HCT116 (cell line): ENCODE results near the gene ABCA1. TPM values are rescaled to one million over a fixed set of nuclear protein-coding genes. Genes with fewer than 3 reads are reported as not detected.

ENCODE experiments used
- ATAC-seq: fragments of 200-7000 bp; cut with Tn5 transposase; 2 replicates; pipeline ENCODE4 v1.9.1; 2020; ENCODE audit warnings: mild to moderate bottlenecking, moderate library complexity
- BruUV-seq: library from RNA; stranded (reverse); fragments of 400-500 nt; replicated peaks from 2 replicates; lab custom pipeline; 2021; lab: Mats Ljungman, UMichigan
- CTCF ChIA-PET: fragments of 300-600 bp; sonication (Branson Sonifier 250); formaldehyde crosslinking; loops from one replicate; lab custom pipeline; 2021; ENCODE audit warnings: antibody characterized with exemption; lab: Charles Lee
- POLR2A ChIA-PET: fragments of 300-600, 350-600 bp; sonication (Branson Sonifier 250); formaldehyde crosslinking; loops from one replicate; lab custom pipeline; 2021; ENCODE audit warnings: antibody characterized with exemption; lab: Charles Lee
- RAD21 ChIA-PET, 2 experiments: fragments of 300-600 bp; sonication (Branson Sonifier 250); formaldehyde crosslinking; loops; one replicate each; lab custom pipeline; 2023; ENCODE audit warnings: low total read pairs in 2 of 2; ENCODE audit not compliant: uncharacterized antibody in 2 of 2, unreplicated experiment in 2 of 2, low non-redundant PET in 1 of 2; lab: Charles Lee
- DNase-seq: peaks from one replicate; pipeline ENCODE4 v3.0.0-alpha.2; 2010; ENCODE audit warnings: low read depth, low spot score
- H2AFZ ChIP-seq: fragments of 200-600 bp; shearing (Covaris generic), sonication (generic); 2 replicates; pipeline ENCODE4 v1.6.1; 2017; ENCODE audit warnings: low read depth, mixed run types, mixed read lengths, antibody characterized with exemption, low read length; ENCODE audit not compliant: poor library complexity, severe bottlenecking
- H3K27ac ChIP-seq: 2 replicates; pipeline ENCODE4 v1.5.1; 2012; ENCODE audit warnings: low read depth, low read length
- H3K27me3 ChIP-seq: fragments of 200-600 bp; sonication (generic); 2 replicates; pipeline ENCODE4 v1.6.1; 2016; ENCODE audit warnings: mixed run types, low read length, mixed read lengths; ENCODE audit not compliant: insufficient read depth
- H3K36me3 ChIP-seq, 2 experiments: fragments of 200-500 bp in 1 of 2; fragments of 200-600 bp in 1 of 2; sonication (Bioruptor generic) in 1 of 2; sonication (generic) in 1 of 2; 2 replicates each; pipeline versions ENCODE4 v1.5.1 to v1.6.1; 2014 to 2016; ENCODE audit warnings: low read length in 2 of 2, inconsistent platforms in 1 of 2, mixed read lengths in 1 of 2, mixed run types in 1 of 2; ENCODE audit not compliant: insufficient read depth in 2 of 2, control insufficient read depth in 1 of 2
- H3K4me1 ChIP-seq, 2 experiments: fragments of 200-600 bp in 1 of 2; sonication (generic) in 1 of 2; 2 replicates each; pipeline versions ENCODE4 v1.5.1 to v1.6.1; 2012 to 2017; ENCODE audit warnings: low read length in 2 of 2, inconsistent platforms in 1 of 2, mild to moderate bottlenecking in 1 of 2, mixed read lengths in 1 of 2, mixed run types in 1 of 2, moderate library complexity in 1 of 2; ENCODE audit not compliant: insufficient read depth in 2 of 2, control insufficient read depth in 1 of 2
- H3K4me2 ChIP-seq: fragments of 200-600 bp; sonication (generic); 2 replicates; pipeline ENCODE4 v1.6.1; 2017; ENCODE audit warnings: mixed run types, low read length, mixed read lengths
- H3K4me3 ChIP-seq, 2 experiments: fragments of 200-600 bp in 1 of 2; sonication (generic) in 1 of 2; replicated peaks in 1 of 2; 2 replicates each; pipeline ENCODE4 v1.5.1; 2011 to 2016; ENCODE audit warnings: low read length in 2 of 2, control low read depth in 1 of 2, low read depth in 1 of 2, mild to moderate bottlenecking in 1 of 2, mixed read lengths in 1 of 2, mixed run types in 1 of 2
- H3K79me2 ChIP-seq: fragments of 200-600 bp; sonication (generic); 2 replicates; pipeline ENCODE4 v1.6.1; 2017; ENCODE audit warnings: mild to moderate bottlenecking, mixed run types, low read length, moderate library complexity, mixed read lengths; ENCODE audit not compliant: insufficient read depth
- H3K9ac ChIP-seq: fragments of 200-600 bp; sonication (generic); 2 replicates; pipeline ENCODE4 v1.6.1; 2016; ENCODE audit warnings: low read length, mixed read lengths
- H3K9me2 ChIP-seq: fragments of 200-600 bp; sonication (generic), shearing (Covaris generic); 2 replicates; pipeline ENCODE4 v1.6.1; 2017; ENCODE audit warnings: mixed run types, mild to moderate bottlenecking, moderate library complexity; ENCODE audit not compliant: insufficient read depth
- H3K9me3 ChIP-seq, 2 experiments: fragments of 200-500 bp in 1 of 2; fragments of 200-600 bp in 1 of 2; sonication (Bioruptor generic) in 1 of 2; sonication (generic) in 1 of 2; 2 replicates each; pipeline ENCODE4 v1.6.1; 2014 to 2017; ENCODE audit warnings: low read length in 2 of 2, mixed read lengths in 2 of 2, inconsistent platforms in 1 of 2, low read depth in 1 of 2, mild to moderate bottlenecking in 1 of 2, mixed run types in 1 of 2, moderate library complexity in 1 of 2; ENCODE audit not compliant: control insufficient read depth in 1 of 2, insufficient read depth in 1 of 2
- H4K20me1 ChIP-seq: fragments of 200-600 bp; sonication (generic), shearing (Covaris generic); 2 replicates; pipeline ENCODE4 v1.6.1; 2017; ENCODE audit warnings: mixed run types, mild to moderate bottlenecking, moderate library complexity; ENCODE audit not compliant: insufficient read depth
- CTCF ChIP-seq, 3 experiments: fragments of 200-600 bp in 1 of 3; sonication (generic) in 1 of 3; IDR thresholded peaks in 2 of 3; conservative IDR thresholded peaks in 1 of 3; 2 replicates each; pipeline ENCODE4 v1.5.1; 2012 to 2017; ENCODE audit warnings: low read depth in 2 of 3, low read length in 2 of 3, antibody characterized with exemption in 1 of 3, borderline replicate concordance in 1 of 3, control low read depth in 1 of 3, mild to moderate bottlenecking in 1 of 3, mixed read lengths in 1 of 3, mixed run types in 1 of 3, moderate library complexity in 1 of 3; ENCODE audit not compliant: insufficient read depth in 1 of 3
- EGR1 ChIP-seq: IDR thresholded peaks from 2 replicates; pipeline ENCODE4 v1.6.1; 2012; ENCODE audit warnings: low read depth
- EZH2 ChIP-seq: fragments of 200-600 bp; sonication (generic); IDR thresholded peaks from 2 replicates; pipeline ENCODE4 v1.6.1; 2017; ENCODE audit warnings: antibody characterized with exemption, mixed run types
- POLR2A ChIP-seq: IDR thresholded peaks from 2 replicates; pipeline ENCODE4 v1.7.0; 2011; ENCODE audit warnings: borderline replicate concordance; ENCODE audit not compliant: insufficient read depth, insufficient read length; ENCODE audit errors: extremely low read depth
- SRF ChIP-seq: IDR thresholded peaks from 2 replicates; pipeline ENCODE4 v1.6.1; 2012; ENCODE audit warnings: low read depth
- ZFX ChIP-seq: fragments of 450-650 bp; IDR thresholded peaks from 2 replicates; pipeline ENCODE4 v1.6.1; 2017
- ZNF274 ChIP-seq: fragments of 200-500 bp; sonication (Bioruptor generic); IDR thresholded peaks from 2 replicates; pipeline ENCODE4 v1.6.1; 2014; ENCODE audit warnings: mild to moderate bottlenecking, low read depth, low read length, inconsistent platforms
- intact Hi-C: fragments of 100-400 bp; cut with micrococcal nuclease; formaldehyde crosslinking; loops from 2 replicates; pipeline ENCODE4 v1.10.0; 2022
- total RNA-seq: library from RNA; stranded (reverse); gene quantifications from one replicate; pipeline ENCODE4 v1.2.1, GENCODE V29; 2021; ENCODE audit not compliant: unreplicated experiment
- TF ChIP-seq, protein P1 (sequence below): IDR thresholded peaks from 2 replicates; pipeline ENCODE4 v1.6.1; 2012
- TF ChIP-seq, protein P2 (sequence below): IDR thresholded peaks from 2 replicates; pipeline ENCODE4 v1.6.1; 2011; ENCODE audit warnings: mild to moderate bottlenecking, low read length, moderate library complexity; ENCODE audit not compliant: insufficient replicate concordance; ENCODE audit errors: extremely low read depth

ABCA1 gene
- total RNA-seq, 1 experiment from 2014 or later = 0.89 TPM

DNA sequence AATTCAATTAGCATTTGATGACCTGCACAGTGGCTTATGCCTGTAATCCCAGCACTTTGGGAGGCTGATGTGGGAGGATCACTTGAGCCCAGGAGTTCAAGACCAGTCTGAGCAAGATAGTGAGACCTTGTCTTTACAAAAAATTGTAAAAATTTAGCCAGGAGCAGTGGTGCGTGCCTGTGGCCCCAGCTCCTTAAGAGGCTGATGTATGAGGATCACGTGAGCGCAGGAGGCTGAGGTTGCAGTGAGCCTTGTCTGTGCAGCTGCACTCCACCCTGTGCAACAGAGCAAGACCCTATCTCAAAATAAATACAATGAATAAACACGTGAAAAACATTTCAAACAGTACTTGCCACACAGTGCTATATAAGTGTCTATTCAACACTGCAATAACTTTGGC lies 4.2 kb downstream of the ABCA1 start:
- TF ChIP-seq, protein P1, sequence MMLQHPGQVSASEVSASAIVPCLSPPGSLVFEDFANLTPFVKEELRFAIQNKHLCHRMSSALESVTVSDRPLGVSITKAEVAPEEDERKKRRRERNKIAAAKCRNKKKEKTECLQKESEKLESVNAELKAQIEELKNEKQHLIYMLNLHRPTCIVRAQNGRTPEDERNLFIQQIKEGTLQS = no peak
- TF ChIP-seq EZH2 (no peak), ZFX (no peak), EGR1 (no peak), SRF (no peak), ZNF274 (no peak), POLR2A (no peak), CTCF (IDR thresholded peaks at IDR 0.05 in 2 of 3, conservative IDR thresholded peaks at IDR 0.05 in 1 of 3; ENCODE audit: borderline replicate concordance in 1 of 3, insufficient read depth in 1 of 3, low read depth in 2 of 3, low read length in 2 of 3) (no peak)
- TF ChIP-seq, protein P2, sequence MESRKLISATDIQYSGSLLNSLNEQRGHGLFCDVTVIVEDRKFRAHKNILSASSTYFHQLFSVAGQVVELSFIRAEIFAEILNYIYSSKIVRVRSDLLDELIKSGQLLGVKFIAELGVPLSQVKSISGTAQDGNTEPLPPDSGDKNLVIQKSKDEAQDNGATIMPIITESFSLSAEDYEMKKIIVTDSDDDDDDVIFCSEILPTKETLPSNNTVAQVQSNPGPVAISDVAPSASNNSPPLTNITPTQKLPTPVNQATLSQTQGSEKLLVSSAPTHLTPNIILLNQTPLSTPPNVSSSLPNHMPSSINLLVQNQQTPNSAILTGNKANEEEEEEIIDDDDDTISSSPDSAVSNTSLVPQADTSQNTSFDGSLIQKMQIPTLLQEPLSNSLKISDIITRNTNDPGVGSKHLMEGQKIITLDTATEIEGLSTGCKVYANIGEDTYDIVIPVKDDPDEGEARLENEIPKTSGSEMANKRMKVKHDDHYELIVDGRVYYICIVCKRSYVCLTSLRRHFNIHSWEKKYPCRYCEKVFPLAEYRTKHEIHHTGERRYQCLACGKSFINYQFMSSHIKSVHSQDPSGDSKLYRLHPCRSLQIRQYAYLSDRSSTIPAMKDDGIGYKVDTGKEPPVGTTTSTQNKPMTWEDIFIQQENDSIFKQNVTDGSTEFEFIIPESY = no peak
- no TSS peak for BruUV-seq
- no peak for DNase-seq
- Histone ChIP-seq H3K4me3 (no peak overlapping the region), H2AFZ (no peak overlapping the region), H3K36me3 (no peaks in the 10 kb centered on the region), H3K27ac (no peak overlapping the region), H3K9ac (no peak overlapping the region), H3K9me3 (no peaks in the 10 kb centered on the region), H3K4me1 (peaks cover 6 to 18% of the 10 kb centered on the region in 2 experiments), H3K9me2 (no peaks in the 10 kb centered on the region), H3K27me3 (no peaks in the 10 kb centered on the region), H3K4me2 (no peak overlapping the region), H4K20me1 (no peaks in the 10 kb centered on the region), H3K79me2 (no peaks in the 10 kb centered on the region)
- ChIA-PET POLR2A (no interaction called here), RAD21 (interaction anchor here in 1 of 2 experiments (0.6 kb wide), 1 partner anchor 62 kb away, joined by 4 read pairs; no protein-coding TSS in a partner anchor), CTCF (no interaction called here)
- ATAC-seq = no peak
- intact Hi-C loops = loop anchor here (5.0 kb wide), 1 partner anchor 324 kb away; no protein-coding TSS in a partner anchor
